NK-92 (cell line): ENCODE data around the gene APOE.
"Not testable (repeated sequence)": the region's sequence is repeated elsewhere in the genome, so short reads cannot be mapped to it uniquely, and the experiment has no call there.

Source experiments
- DNase-seq: peaks from one replicate; lab custom pipeline; 2025; ENCODE audit not compliant: unreplicated experiment; lab: John Stamatoyannopoulos, UW

APOE gene

DNA sequence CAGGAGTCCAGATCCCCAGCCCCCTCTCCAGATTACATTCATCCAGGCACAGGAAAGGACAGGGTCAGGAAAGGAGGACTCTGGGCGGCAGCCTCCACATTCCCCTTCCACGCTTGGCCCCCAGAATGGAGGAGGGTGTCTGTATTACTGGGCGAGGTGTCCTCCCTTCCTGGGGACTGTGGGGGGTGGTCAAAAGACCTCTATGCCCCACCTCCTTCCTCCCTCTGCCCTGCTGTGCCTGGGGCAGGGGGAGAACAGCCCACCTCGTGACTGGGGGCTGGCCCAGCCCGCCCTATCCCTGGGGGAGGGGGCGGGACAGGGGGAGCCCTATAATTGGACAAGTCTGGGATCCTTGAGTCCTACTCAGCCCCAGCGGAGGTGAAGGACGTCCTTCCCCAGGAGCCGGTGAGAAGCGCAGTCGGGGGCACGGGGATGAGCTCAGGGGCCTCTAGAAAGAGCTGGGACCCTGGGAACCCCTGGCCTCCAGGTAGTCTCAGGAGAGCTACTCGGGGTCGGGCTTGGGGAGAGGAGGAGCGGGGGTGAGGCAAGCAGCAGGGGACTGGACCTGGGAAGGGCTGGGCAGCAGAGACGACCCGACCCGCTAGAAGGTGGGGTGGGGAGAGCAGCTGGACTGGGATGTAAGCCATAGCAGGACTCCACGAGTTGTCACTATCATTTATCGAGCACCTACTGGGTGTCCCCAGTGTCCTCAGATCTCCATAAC, at the start of gene APOE:
APOE (plus strand) TSS at position 360 of the 724 bp plus-strand sequence. CDS start 829 bp downstream, outside the sequence.
- no peak for DNase-seq

GRCh38 chr19:44856421-44857083, 49.0 kb upstream of the APOE start:
- DNase-seq = no peak

DNA sequence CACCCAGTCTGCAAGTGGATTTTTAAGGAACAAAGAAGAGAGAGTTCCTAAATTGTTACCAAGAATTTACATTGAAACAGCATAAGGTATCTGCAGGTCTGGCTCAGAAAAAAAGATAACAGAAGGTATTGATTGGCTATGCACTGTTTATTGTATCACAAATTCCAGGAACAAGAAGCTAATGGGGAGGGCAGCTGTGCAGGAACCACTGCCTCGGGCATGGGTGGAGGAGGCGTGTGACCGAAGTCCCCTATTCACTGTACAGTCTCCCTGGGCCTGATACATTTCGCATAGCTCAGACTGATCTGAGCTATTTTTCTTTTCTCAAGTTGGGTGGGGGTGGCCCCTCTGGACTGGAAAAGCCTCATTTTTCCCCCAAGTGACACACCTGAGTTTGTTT, 47.8 kb upstream of the APOE start:
- no peak for DNase-seq

DNA sequence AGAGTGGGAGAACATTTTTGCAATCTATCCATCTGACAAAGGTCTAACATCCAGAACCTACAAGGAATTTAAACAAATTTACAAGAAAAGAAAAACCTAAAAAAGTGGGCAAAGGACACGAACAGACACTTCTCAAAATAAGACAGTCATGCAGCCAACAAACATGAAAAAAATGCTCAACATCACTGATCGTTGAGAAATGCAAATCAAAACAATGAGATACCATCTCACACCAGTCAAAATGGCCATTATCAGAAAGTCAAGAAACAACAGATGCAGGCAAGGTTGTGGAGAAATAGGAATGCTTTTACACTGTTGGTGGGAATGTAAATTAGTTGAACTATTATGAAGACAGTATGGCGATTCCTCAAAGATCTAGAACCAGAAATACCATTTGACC, 44.0 kb upstream of the APOE start:
- DNase-seq = not testable (repeated sequence)

GRCh38 chr19:44863990-44864389, 41.6 kb upstream of the APOE start:
- no peak for DNase-seq

- no peak for DNase-seq
These were observed 40.3 kb upstream of the APOE start for GRCh38 chr19:44865196-44865767.

DNA sequence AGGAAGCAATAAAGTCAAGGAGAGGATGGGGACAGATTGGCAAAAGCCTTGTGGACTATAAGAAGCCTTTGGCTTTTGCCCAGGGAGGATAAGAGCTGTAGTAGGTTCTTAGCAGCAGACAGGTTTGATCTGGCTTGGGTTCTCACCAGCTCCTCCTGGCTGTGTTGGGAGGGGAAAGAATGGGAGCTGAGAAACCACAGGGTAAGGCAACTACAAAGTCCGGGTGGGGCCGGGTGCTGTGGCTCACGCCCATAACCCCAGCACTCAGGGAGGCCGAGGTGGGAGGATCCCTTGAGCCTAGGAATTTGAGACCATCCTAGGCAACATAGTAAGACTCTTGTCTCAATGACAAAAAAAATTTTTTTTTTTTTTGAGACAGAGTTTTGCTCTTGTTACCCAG, 38.9 kb upstream of the APOE start:
- no peak for DNase-seq

- no peak for DNase-seq
These were observed 38.0 kb upstream of the APOE start for GRCh38 chr19:44867578-44867977.

DNA sequence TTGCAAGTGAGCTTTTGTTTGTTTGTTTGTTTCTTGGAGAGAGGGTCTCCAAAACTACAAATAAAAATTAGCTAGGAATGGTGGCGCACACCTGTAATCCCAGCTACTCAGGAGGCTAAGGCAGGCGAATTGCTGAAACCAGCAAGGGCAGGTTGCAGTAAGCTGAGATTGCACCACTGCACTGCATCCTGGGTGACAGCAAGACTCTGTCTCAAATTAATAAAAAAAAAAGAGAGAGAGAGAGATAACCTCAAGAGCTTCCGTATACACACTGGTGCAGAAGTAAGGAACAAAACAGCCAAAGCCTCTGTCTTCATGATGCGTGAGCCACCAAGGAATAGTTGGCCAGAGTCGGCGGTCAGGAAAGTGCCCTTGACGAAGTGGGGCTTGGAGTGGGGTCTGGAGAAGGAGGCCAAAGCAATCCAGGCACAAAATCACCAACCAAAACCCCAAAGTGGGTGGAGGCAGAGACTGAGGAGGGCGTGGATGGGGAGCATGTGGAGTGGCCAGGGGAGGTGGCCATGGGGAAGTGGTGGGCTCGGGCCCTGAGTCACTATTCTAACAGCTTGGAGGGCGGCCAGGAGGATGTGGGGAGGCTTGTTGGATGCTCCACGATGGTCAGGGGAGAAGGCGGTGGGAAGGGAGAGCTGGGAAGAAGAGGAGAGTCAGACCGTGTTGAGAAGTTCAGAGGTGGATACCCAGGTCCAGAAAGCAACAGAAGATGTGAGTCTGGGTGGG, 35.7 kb upstream of the APOE start:
- no peak for DNase-seq

DNA sequence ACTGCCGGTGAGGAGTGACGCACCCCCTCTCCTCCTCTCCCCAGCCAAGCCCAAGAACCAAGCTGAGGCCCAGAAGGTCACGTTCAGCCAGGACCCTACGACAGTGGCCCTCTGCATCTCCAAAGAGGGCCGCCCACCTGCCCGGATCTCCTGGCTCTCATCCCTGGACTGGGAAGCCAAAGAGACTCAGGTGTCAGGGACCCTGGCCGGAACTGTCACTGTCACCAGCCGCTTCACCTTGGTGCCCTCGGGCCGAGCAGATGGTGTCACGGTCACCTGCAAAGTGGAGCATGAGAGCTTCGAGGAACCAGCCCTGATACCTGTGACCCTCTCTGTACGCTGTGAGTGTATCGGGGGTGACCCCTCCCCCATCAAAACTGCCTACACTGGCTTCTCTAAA, 33.8 kb upstream of the APOE start:
- DNase-seq = no peak

DNA sequence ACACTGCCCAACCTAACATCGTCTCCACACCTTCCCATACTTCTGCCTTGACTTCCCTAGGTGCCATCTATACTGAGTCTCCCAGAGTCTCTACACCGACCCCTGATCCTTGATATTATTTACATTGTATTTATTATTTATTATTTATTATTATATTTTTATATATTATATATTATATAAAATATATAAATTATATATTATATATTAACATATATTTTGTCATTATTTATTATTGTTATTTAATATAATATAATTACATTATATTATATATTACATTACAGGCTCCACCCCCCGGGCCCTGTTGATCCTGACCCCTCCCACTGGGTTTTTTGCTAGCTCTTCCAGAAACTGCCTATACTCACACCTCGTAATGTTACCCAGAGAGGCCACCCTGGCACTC, 32.9 kb upstream of the APOE start:
- DNase-seq = no peak

GRCh38 chr19:44874317-44874716, 31.3 kb upstream of the APOE start:
- no peak for DNase-seq

DNA sequence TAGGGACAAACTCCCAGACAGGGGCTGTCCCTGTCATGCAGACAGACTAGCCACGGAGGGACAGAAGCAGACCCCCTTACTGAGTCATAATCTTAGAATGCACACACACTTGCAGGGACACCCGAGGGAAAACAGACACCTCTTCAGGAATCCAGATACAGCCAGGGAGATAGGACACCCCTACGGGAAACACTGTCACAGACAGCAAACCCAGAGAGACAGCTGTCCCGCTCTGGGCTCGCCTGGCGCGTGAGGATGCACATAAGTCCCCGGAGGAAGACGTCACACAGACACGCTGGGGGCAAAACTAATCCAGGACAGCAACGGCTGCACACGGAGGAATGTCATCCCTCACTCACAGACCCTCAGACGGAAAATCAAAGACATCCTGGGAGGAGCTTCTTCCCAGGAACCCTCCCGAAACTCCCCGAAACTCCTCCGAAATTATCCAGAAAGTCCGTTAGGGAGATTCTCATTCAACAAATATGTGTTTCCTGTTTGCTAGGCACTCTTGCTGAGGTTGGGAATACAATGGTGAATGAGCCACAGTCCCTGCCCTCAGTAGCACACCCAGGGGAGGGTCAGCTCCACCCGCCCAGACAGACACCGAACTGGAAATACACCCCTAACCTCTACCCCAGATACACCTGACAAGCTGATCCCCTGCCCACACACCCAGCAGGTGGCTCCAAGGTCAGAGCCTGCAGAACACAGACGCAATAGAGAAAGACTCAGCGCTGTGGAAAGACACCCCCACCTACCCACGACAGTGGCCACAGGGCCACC, 29.7 kb upstream of the APOE start:
- DNase-seq = no peak

DNA sequence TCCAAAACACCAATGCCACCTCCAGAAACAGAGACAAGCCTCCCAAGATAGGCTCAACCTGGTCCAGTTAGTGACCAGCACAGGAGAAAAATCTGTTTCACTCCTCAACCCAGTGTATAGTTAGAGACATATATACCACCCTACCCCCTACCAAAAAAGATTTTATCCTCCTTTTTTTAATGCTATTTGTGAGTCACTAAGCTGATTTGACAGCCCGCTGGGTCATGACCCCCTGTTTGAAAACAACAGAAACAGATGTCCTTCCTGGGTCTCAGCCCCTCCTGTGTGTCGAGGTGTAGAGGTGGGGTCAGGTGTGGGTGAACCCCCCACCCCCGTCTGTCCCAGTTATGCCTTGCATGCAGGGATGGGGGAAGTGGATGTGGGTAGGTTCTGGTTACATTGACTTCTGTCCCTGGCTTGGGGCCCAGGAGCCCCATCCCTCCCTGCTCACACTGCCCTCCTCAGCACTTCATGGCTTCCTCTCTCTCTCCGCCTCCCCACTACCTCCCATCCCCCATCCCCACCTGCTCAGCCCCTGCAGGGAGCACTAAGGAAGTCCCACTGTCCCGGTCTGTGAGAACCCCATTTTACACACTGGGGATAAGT, 28.6 kb upstream of the APOE start:
- DNase-seq = no peak

- no peak for DNase-seq
These were observed 27.3 kb upstream of the APOE start for GRCh38 chr19:44878120-44878865.

DNA sequence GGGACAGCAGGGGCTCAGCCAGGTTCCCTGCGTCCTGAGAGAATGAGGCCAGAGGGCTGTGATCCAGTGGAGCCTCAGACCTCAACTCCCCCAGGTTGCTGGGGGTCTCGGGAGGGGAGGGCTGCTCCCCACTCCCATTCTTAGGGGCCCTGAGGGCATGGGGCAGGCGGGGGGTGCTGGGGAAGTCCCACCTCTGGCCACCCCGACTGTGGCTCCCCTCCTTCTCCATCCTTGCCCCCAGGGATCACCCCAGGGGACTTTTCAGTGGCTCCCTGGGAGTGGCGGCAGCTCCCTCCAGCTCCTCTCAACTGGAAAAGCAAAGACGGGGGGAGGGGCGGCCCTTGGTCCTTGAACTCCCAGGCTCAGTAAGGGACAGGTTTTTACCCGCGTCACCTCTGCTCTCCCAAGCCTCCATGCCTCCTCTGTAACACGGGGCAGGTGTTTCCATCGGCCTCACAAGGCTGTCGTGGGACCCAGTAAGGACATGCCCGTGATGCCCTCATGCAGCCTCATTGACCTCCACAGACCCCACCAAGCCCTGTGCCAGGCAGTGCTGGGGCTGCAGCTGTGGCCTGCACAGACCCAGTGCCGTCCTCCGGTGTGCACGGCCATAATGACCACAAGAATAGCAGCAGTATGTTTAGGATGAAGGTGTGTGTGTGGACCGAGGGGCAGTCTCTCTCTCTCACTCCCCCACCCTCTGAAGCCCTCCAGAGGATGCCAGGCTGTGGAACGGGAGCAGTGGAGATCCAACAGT, 26.1 kb upstream of the APOE start:
- DNase-seq = no peak

- no peak for DNase-seq
These were observed 23.5 kb upstream of the APOE start for GRCh38 chr19:44882063-44882462.

- DNase-seq = not testable (repeated sequence)
These were observed 22.8 kb upstream of the APOE start for GRCh38 chr19:44882619-44883397.
